Dermis blood vessel endothelial cell (primary cell): Measurements from ENCODE around the gene CD40. TPM values are rescaled to one million over a fixed set of nuclear protein-coding genes. Genes with fewer than 3 reads are reported as not detected.
"Not testable (repeated sequence)": the region's sequence is repeated elsewhere in the genome, so short reads cannot be mapped to it uniquely, and the experiment has no call there.

ENCODE experiments used
- DNase-seq: peaks from one replicate; pipeline ENCODE4 v3.0.0; 2010
- total RNA-seq: library from RNA; depleted of rRNA; stranded (reverse); fragments of >200 nt; gene quantifications from 2 replicates; pipeline ENCODE4 v1.2.3, GENCODE V29; 2014

Gene CD40
- total RNA-seq, result 19.4 and 21.3 TPM in 2 replicates

DNA sequence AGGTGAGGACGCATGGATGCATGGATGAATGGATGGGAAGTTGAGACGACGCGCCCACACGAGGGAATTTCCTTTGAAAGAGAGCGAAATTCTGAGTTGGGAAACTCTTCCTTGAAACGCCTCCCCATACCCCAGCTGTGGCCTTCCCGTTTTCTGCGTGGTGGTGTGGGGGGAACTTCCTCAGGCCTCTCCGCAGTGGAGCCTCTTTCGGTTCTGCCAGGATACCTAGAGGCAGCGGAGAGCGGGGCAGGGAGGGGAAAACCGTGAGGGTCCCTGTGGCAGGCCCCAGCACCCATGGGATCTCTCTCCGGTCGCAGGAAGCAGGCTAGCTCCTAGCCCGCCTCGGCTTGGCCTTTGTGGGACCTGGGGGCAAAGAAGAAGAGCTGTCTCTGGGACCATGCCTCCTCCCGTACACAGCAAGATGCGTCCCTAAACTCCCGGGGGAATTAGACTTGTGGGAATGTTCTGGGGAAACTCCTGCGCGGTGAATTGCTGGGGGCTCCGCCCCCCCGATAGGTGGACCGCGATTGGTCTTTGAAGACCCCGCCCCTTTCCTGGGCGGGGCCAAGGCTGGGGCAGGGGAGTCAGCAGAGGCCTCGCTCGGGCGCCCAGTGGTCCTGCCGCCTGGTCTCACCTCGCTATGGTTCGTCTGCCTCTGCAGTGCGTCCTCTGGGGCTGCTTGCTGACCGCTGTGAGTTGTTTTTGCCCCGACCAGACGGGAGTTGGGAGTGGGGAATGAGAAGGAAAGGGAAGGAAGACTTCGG, at the start of gene CD40:
TSS of gene CD40 (plus strand) at position 611 of the 764 bp plus-strand sequence. CDS start at position 641, 30 bp downstream.
- peak; percentile 78 for DNase-seq

DNA sequence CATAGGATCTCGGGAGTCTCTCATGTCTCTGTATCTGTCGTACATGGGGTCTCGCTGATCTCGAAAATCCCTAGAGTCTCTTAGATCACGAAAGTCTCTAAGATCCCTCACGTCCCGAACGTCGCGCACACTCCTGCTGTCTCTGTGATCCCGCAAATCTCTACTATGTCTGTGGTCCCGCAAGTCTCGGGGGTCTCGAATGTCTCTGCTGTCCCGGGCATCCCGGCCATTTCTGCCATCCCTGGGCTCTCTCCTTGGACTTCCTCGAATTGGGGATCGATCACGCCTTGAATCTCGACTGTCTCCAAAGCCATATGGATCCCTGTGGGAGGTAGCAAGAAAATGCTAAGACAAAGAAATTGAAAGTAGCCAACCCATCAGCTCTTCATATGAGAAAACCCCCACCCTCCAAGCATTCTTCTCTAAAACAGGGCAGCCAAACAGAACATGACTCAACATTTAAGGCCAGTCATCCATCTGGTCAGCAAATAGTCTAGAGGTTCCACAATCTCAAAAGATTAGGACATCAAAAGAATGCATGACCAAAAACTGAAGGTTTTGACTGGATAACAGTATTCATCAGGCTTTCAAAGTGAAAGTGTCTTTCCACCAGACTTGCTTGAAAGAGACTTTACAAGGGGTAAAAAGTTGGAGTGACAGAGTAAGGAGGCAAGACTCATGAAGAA, 47.8 kb upstream of the CD40 start:
- no peak for DNase-seq

DNA sequence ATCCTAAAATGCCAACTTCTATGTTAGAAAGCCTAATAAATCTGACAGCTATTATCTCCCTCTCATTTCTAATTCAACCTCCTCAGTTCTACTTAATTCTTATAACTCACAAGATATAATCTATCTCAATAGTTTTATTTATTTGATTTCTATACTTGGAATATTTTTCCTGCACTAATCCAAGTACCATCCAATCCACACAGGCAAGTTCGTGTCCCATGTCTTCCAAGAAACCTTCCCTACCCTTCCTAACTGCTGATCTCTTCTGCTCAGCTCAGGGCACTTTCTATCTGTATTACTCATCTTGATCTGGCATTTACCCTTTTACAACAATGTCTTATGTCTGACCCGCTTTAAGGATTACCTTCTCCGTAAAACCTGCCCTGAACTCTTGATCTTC, 46.5 kb upstream of the CD40 start:
- no peak for DNase-seq

DNA sequence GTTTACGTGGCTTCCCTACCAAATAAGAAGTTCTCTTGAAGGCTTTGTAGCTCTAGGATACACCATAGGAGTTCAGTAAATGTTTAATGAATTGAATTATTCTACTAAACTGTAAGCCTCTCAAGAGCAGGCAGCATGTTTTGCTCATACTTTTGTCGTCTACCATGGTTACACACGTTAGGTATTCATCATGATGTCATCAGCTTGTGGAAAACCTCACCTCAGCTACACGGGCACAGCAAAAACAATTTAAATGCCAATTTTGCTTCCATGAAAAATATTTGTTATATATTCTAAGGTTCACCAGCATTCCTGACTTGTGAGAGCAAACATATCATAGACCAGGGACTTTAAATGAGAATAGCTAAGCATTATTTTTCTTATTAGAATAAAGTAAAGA, 45.1 kb upstream of the CD40 start:
- no peak for DNase-seq

DNA sequence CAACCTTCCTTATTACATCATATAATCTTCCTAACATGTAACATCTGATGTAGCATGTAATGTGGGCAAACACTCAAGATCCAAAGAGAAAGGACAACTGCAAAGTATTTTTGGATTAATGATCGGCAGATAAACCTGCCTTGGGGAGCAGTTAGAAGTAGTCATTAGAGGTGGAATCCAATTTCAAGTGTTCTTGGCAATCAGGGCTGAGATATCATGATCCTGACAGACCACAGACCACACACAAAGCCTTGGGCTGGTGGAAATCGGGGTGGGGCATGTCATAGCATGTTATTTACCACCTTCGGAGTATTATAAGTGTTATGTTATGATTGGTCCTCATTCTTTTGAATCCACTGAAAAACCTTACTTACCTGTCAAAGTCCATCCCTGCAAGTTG, 44.7 kb upstream of the CD40 start:
- no peak for DNase-seq

DNA sequence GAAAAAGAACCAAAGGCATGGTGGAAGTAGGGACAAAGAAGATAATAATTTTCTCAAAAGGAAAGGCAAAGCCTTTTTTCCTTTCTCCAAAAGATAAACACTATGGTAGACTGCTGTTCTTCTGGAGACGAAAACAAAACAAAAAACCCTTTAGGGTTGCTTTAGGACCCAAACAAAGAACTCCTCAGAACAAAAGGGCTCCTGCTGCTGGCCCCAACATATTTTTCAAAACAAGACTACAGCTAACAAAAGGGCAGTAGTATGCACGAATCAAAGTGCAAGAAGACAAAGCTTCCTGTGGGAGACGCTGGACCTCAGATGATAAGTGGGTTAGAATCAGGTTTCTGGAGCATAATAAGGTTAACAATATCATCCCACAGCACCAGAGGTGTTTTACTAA, 44.1 kb upstream of the CD40 start:
- DNase-seq, result no peak

DNA sequence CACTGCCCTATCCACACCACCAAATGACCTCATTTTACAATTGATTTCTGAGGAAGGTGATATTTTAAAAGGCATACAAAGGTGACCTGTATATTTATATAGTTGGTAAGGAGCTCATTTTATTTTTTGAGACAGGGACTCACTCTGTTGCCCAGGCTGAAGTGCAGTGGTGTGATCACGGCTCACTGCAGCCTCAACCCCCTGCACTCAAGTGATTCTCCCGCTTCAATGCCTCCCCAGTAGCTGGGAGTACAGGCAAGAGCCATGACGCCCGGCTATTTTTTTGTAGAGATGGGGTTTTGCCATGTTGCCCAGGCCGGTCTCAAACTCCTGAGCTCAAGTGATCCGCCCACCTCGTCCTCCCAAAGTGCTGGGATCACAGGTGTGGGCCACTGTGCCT, 41.3 kb upstream of the CD40 start:
- no peak for DNase-seq

DNA sequence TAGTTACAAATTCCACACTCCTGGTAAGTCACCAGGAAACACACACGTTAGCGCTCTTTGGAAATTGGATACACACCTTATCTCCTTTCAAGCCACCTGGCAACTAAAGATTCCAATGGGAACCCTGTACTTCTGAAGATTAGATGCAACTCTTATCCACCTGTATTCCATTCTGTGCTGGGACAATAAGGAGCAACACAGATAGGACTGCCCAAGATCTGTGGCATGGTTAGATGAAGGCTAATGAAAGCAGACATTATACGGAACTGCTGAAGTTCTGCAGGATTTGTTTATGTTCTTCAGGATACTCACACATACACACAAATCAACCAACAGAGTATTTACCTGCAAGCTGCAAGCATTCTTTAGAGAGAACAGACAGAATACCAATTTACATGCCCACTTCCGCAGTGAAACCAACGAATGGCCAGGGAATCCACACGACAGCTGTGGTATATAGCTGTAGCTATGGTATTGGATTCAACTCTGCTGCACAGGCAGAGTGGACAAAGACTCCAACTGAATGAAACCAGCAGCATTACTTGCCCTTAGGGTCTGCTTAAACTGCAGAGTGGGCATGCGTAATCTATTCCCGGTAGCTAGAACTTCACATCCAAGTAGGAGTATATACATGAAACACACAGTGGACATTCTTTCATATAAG, 40.3 kb upstream of the CD40 start:
- DNase-seq, result no peak

DNA sequence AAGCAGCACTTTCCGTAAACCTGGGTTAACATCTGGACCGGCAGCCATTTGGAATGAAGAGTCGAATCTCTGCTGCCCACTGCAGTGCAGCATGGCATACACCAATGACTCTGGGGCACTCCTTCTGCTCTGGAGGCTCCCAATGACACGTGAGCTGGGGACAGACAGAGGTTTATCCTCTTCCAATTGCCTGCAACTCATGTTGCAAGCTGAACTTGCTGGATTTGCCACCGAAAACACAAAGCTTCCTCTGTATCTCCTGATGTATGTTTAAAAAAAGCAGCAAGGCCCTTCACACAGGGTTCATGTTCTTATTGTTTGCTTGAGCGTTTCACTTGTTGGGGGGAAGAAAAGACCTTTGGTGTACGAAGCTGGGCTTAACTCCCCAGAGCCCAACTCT, 39.2 kb upstream of the CD40 start:
- no peak for DNase-seq

DNA sequence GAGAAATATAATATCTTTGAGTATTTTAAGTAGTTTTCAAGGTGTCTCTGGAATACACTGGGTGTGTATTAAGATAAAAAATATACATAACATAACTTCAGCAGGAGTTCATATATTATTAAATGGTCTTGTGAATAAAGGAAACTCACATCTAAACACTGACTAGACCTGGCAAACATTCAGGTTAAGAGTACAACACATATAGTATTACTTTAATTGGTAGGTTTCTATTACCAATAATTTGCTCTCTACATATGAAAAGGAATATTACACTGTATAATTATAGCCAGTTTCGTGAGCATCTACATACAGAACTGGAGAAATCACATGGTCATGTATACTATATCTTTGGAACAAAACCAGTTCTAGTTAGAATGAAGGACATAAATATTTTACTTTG, 37.0 kb upstream of the CD40 start:
- no peak for DNase-seq

DNA sequence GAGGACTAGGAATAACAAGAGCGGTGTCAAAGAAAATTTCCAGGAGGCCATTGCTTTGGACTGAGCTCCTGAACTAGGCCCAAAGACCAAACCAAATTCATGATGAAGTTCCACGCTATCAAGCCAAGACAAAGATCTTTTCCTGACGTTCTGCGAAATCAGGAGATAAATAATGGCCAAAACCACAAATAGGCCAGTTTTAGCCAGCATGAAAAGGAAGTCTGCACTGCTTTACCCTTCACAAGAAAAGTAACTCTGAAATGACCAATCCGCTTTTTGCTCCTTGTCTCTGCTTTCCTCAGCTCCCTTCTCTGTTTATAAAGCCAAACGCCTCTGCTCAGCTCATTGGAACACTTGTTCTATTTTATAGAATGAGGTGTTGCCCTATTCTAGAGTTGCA, 35.0 kb upstream of the CD40 start:
- no peak for DNase-seq

DNA sequence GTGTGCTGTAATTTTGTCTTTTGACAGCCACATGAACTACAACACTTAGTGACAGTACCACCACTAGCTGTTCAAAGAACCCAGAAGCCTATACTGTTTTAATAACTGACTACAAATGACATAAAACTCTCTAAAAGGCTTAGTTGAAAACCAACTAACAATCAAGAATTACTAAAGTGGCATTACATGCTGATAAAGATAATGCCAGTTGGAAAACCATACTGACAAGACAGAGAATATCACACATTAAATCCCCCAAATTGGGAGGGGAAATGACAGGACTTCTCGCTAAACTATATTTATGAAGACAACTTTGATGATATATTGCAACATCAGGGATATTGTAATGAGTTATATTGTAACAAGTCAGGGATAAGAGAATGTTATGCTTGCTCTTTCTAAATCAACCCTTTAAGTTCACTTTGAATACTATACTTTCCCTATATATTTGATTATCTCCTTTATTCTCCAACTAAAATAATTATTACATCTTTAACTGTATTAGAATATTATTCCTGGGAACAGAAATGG, 34.5 kb upstream of the CD40 start:
- no peak for DNase-seq

DNA sequence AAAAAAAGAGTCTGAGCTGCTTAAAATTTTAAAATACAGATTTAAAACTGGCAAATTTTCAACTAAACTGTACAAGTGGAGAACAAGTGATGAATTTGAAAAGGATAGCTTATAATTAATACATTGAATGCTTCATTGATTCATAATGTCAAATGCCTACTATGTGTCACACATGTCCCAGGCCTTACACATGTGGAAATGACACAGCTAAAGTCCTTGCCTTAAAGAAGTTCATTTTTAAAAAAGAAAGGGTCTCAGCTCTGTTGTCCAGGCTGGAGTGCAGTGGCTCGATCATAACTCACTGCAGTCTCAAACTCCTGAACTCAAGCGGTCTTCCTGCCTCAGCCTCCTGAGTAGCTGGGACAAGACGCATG, 33.3 kb upstream of the CD40 start:
- DNase-seq, result no peak

DNA sequence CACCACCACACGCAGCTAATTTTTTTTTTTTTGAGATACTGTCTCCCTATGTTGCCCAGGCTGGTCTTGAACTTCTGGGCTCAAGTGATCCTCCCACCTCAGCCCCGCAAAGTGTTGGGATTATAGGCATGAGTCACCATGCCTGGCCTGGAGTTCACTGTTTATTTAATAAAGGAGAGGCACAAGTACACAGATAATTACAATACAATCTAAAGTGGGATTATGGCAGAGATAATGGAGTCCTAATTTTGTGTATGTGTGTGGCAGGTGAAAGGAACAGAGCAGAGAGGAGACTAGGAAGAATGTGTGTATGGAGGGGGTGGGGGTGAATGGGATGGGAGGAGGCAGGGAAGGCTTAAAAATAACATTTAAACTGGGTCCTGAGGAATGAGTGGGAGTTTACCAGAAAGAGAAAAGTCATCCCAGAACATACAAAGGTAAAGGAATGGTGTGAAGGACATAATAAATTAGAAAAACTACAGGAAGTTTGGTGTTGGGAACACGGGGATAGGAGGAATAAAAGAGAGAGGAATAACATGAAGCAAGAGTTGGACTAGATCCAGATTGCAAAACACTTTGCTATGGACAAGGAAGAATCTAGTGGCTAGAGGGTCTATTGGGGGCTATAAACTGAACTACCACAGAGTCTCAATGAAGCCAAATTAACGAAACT, 32.8 kb upstream of the CD40 start:
- peak; percentile 18 for DNase-seq

DNA sequence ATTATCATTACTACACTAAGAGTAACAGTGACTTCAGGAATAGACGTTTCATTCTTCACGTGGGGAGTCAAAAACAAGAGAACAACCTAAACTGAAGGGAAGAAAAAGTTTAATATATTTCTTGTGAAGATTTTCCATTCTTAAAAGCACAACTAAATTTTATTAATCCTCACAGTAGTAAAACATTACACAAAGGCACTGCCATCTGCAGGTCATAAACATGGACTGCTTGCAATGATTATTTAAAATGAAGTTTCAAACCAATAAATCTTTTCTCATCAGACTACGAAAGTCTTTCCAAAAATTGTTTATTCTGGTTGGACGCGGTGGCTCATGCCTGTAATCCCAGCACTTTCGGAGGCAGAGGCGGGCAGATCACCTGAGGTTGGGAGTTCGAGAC, 31.0 kb upstream of the CD40 start:
- DNase-seq, result peak; percentile 46

DNA sequence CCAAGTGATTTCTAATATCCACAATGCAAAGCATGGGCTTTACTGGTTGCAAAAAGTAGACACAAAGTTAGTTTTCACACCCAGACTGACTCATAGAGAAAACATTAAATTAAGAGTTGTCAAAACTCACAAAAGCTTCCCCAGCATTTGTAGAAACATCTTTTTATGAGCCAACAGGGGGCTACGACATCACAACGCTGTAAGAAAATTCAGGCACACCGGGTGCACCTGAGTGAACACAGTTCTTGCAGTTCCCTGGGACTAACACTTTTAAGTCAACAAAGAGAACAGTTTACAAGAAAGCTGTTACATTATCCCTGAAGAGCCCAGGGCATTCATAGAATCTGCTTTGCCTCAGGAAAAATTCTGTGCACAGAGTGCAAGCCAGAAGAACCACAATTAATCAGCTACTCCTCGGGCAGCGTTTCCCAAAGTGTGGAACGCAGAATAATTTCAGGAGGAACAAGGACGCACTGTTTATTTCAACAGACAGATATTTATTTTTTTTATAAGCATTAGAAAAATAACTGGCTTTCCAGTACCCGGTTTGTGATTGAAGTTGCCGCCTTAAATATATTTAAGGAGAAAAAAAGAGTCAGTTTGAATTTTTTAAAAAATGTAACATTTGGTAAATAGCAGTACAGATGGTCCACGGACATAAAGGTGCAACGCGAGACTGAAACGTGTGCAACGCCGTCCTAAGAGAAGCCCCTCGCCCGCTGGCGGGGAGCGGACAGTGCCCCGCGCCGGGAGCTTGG, 29.5 kb upstream of the CD40 start:
- peak; percentile 26 for DNase-seq

DNA sequence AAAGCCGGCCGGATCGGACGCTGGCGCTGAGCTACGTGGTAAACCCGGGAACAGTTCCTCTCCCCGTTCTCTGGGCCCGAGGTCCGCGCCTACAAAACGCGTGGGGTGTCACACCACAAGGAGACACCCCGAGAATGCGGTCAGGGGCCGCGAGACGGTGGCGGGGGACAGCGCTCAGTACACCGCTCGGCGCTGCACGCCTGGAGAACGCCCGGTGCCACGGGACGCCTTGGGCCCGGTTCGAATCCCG, 29.0 kb upstream of the CD40 start:
- peak; percentile 56 for DNase-seq

DNA sequence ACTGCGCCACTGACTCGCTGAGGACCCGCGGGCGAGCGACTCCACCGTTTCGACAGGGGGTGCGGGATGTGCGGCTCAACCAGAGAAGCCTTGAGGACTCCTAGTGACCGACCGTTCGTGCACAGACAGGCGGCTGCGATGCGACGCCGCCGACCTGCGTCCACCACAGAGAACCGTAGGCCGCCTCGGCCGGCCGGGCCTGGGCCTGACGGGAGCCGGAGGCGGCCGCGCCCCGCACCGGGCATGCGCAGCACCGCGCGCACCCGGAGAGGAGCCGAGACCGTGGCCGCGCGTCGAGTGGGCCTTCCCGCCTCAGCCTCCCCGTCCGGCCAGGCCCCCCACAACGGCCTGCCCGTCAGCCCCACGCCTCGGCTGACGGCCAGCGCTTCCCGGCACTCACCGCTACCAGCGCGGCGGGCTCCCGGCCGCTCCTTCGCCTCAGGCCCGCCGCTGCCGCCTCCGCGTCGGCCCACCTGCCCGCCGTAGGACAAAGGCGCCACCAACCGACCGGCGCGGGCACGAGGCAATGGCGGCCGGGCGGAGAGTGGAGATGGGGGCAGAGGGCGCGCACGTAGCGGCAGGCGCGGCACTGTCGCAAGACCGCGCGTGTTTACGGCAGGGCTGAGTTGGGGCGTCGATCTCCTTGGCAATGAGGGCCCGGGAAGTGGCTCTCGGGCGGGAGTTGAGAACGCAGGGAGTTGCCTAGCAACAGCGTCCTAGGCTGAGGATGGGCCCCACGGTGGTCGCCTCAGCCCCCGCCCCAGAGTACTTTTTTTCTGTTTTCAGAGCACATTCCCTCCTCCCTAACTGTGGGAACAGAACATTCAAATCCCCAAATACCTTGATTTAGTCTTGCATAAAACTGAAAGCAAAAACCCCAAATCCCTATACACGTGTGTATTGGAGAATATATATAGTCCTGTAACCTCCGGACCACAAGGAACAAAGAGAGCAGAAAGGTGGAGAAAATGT, 28.4 kb upstream of the CD40 start, which contains the start of gene NCOA5:
TSS of gene NCOA5 (minus strand) at position 546 of the 972 bp plus-strand sequence. CDS start 10,538 bp downstream, outside the sequence.
- peak; percentile 97 for DNase-seq

DNA sequence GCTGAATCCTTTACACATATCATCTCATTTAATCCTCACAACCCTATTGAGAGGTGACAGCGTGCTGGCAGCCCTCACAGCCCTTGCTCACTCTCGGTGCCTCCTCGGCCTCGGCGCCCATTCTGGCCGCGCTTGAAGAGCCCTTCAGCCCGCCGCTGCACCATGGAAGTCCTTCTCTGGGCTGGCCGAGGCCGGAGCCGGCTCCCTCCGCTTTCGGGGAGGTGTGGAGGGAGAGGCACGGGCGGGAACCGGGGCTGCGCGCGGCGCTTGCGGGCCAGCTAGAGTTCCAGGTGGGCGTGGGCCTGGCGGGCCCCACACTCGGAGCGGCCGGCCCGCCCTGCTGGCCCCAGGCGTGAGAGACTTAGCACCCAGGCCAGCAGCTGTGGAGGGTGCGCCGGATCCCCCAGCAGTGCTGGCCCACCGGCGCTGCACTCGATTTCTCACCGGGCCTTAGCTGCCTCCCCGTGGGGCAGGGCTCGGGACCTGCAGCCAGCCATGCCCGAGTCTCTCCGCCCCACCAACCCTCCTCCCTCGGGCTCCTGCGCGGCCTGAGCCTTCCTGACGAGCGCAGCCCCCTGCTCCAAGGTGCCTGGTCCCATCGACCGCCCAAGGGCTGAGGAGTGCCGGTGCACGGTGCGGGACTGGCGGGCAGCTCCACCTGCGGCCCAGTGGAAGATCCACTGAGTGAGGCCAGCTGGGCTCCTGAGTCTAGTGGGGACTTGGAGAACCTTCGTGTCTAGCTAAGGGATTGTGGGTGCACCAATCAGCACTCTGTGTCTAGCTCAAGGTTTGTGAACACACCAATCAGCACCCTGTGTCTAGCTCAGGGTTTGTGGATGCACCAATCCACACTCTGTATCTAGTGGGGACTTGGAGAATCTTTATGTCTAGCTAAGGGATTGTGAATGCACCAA, 26.2 kb upstream of the CD40 start:
- DNase-seq, result not testable (repeated sequence)

DNA sequence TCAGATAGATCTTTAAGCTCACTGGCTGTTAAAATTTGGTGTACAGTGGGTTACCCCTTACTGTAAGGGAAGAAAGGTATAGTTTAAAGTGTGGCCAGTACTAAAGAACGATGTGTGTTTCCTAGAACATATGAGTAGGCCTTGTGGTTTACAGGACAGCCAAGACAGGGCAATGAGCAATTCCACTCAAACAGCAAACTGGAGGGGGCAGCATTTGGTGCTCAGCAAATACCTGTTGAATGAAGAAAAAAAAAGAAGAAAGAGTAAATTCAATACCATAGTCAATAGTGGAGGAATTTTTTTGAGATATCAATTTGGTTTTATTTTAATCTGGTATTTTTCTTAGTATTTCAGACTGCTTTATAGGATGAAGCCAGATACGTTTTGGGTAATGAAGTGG, 24.6 kb upstream of the CD40 start:
- no peak for DNase-seq
